Kidney tubule cell (primary cell): ENCODE data around the gene CSNK1A1.
A peak's percentile ranks its signal among the peaks of the same experiment; 100 is the strongest.
"Not testable (repeated sequence)": the region's sequence is repeated elsewhere in the genome, so short reads cannot be mapped to it uniquely, and the experiment has no call there.

Source experiments
- DNase-seq: peaks from one replicate; pipeline ENCODE4 v3.0.0-alpha.2; 2018; ENCODE audit warnings: low spot score

CSNK1A1 gene

GRCh38 chr5:149572576-149573231 is 21.5 kb upstream of the CSNK1A1 start:
- no peak for DNase-seq

DNA sequence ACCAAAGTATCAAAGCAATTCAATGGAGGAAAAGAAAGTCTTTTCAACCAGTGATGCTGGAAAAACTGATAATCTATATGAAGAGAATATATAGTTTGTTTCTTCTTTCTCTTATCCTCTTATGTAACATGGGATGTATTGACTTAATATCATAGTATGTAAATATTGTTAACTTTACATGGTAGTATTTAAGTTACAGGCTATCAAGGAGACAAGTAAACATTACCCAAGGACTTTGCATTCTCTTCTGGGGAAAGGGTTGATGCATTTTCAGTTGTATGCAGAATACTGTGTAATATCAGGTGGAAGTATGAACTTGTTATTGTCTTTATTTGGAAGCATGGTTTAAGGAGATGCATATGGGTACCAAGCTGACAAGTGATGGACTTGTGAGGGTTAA is 20.9 kb upstream of the CSNK1A1 start:
- DNase-seq, result no peak

- DNase-seq, result no peak
These were observed 16.0 kb upstream of the CSNK1A1 start for GRCh38 chr5:149567226-149567625.

DNA sequence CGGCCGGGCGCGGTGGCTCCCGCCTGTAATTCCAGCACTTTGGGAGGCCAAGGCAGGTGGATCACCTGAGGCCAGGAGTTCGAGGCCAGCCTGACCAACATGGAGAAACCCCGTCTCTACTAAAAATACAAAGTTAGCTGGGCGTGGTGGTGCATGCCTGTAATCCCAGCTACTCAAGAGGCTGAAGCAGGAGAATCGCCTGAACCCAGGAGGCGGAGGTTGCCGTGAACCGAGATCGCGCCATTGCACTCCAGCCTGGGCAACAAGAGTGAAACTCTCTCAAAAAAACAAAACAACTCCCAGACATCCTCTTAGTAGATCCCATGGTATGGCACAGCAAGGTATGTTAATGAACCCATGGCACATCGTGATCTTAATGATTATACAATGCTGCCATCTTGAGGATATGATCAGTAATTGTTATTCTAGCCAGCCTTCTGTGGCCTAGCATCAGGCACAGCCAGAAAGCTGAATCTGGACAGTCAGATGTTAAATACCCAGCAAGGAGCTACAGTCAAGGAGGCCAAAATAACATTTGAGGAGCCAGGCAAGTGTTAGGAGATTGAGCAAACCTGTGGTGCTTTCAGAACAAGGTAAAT is 13.4 kb upstream of the CSNK1A1 start:
- peak; percentile 86 for DNase-seq

GRCh38 chr5:149563466-149563865 is 12.2 kb upstream of the CSNK1A1 start:
- peak; percentile 70 for DNase-seq

- peak; percentile 96 for DNase-seq
These were observed 10.6 kb upstream of the CSNK1A1 start for GRCh38 chr5:149561848-149562247.

DNA sequence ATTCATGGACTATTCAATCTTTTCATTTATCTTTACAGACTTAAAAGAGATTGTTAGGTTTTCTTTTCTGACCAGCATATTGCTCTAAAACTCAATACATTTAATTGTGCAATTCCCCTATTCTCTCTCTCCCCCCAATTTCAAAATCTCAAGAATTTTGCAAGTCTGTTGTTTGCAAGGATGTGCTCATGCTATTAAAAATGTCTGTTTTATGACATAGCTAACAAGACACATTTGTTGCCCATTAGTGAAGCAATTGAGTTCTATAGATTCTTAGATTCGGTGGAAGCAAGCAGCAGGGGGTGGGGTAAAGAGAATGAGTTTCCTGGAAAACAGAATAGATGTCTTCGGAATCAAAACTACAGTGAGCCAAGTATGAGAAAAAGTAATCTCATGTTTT is 8.5 kb upstream of the CSNK1A1 start:
- no peak for DNase-seq

DNA sequence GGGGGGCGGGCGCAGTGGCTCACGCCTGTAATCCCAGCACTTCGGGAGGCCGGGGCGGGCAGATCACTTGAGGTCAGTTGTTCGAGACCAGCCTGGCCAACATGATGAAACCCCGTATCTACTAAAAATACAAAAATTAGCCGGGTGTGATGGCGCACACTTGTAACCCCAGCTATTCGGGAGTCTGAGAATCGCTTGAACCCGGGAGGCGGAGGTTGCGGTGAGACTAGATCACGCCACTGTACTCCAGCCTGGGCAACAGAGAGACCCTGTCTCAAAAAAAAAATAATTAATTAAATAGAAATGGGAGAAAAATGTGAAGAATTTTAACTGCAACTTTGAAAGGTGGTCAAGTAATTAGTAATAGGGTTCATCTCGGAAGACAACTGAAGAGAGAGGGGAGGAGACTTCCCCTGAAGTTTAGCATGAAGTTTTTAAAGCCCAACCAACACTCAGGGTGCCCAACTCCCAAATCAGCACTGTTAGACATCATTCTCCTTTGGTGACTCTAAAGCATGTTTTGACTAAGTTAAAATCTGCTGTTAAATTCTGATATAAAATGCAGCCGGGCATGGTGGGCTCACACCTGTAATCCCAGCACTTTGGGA is 1.4 kb upstream of the CSNK1A1 start:
- DNase-seq, result no peak

- DNase-seq, result no peak
These were observed 827 bp upstream of the CSNK1A1 start for GRCh38 chr5:149552038-149552494.

DNA sequence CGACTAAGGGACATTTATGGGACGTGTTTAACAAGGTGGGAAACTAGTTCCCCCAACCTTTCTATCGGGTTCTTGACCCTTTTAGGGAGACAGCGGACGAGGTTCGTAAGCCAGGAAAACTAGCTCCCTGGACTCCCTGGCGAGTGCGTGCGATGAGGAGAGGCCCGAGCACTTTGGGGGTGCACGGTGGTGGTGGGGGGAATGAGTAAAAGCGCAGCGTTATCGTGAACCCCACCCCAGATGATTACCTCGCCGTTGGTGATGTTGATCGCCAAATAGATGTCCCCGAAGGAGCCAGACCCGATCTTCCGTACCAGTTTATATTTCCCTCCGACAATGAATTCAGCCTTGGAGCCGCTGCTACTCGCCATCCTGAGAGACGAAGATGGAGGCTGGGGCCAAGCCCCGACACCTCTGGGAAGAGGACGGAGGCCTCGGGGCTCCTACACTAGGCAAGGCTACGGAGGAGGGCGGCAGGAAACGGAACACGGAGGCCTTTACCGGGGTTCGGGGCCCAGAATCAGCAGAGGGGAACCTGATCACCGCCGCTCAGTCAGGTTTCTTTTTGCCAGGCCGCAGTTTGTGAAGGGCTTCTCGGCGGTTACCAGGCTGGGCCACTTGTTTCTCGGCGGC is 529 bp downstream of the CSNK1A1 start:
- no peak for DNase-seq

DNA sequence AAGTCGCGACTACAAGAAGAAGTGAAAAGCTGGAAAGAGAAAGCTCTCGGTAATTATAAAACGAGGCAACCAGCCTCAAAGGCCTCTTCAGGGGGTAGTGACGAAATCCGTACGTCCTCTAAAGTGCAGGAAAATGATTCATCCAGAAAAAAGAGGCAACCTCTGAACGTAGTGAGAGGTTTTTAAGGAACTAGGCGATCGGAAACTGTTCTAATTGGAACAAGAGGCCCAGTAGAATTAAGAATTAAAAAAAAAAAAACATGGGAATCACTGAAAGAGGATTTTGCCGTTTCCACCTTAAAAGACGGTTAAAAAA is 1.0 kb downstream of the CSNK1A1 start:
- DNase-seq, result peak; percentile 66

DNA sequence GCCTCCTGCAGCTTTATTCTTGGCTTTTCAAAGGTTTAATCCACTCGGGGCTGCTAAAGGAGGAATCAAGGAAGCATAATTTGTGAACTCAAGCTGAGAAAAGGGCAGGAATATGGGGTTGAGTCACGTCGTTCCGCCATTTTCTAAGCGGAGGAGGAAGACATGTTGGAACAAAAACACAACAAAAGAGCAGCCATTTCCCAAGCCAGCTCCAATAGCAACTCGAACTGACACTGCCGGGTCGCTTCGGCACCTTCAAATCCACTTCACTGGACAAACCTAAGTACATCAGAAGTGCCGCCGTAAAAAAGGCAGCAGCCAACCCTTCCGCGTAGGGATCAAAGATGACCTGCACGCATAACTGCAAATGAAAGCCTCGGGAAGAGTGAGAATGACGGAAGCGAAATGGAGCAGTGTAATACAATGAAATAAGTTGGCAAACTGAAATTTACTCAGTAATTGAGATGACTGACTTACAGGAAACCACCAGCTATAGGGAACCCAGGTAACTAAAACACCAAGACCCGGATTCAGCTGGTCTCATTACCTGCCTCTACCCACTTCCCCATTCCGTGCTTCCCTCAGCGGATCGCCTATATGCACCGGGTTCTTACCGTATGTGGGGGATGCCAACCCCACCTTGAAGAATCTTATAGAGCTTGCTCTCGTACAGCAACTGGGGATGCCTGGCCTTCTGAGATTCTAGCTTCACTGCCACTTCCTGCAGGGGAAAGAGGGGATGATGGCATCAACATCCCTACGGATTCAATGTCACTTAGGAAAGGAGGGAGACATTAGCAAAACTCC is 1.6 kb downstream of the CSNK1A1 start:
- peak; percentile 71 for DNase-seq

GRCh38 chr5:149546974-149547373 is 4.3 kb downstream of the CSNK1A1 start:
- peak; percentile 23 for DNase-seq

- no peak for DNase-seq
These were observed 5.9 kb downstream of the CSNK1A1 start for GRCh38 chr5:149545327-149545726.

DNA sequence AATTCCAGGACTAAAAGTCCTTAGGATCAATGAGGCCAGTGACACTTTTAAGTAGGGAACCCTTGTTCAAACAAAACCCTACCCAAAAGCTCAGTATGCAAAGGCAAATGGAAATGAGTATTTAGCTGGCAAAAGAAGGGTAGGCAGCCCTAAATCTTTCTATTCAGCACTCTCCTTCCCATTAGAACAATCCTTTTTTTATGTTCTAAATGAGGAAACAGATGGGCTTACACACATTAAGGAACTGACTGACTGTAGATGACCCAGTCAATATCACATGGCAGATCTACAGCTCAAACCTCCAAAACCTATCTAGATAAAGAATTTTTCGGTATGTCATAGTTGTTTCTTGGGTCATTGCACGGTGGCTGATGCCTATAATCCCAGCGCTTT is 7.2 kb downstream of the CSNK1A1 start:
- no peak for DNase-seq

DNA sequence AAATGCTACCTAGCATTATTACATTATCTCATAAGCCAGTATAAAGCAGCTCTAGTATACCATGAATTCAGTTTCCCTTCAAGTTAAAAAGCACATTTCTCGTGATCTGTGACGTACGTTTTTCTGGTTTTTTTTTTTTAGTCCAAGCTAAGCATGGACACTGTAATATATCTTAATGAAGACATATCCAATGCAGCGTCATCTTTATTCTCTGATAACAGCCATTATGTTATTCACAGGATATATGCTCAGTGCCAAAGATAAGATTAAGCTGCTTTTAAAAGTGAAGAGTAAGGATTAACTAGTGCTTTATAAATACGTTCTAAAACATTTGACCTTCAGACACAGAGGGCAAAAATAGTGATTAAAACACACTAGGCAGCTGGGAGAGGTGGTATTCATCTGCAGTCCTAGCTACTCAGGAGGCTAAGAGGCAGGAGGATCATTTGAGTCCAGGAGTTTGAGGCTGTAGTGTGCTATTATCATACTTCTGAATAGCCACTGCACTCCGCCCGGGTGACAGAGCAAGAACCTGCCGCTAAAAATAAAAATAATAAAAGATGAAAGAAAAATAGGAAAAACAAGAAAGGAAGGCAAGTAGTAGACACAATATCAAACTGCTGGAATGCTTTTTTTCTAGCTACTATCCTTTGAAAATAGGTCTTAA is 7.7 kb downstream of the CSNK1A1 start:
- DNase-seq, result no peak

DNA sequence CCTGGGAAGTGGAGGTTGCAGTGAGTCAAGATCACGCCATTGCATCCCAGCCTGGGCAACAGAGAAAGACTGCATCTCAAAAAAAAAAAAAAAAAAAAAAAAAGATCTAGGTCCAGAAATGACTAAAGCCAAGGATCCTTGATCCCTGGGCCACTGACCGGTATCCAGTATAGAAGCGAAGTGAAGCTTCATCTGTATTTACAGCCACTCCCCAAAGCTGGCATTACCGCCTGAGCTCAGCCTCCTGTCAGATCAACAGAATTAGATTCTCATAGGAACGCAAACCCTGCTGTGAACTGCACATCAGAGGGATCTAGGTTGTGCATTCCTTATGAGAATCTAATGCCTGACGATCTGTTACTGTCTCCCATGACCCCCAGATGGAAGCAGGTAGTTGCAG is 9.3 kb downstream of the CSNK1A1 start:
- DNase-seq, result no peak

DNA sequence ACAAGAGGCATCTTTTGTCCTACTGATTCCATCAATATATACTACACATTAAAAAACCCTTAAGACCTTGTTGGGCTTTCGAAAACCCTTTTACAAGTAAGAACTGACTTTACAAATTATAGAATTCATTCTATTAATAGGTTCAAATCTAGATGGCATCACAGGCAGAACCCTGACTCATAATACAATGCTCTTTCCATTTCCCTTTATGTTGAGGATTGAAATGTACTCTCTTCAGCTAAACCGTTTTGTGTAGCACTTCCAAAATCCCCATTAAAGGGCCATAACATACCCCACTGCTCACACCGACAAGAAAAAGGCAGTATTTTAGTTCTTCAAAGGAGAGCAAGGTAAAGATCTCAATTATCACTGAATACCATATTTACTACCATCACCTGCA is 11.2 kb downstream of the CSNK1A1 start:
- no peak for DNase-seq

- no peak for DNase-seq
These were observed 13.8 kb downstream of the CSNK1A1 start for GRCh38 chr5:149537374-149537975.

DNA sequence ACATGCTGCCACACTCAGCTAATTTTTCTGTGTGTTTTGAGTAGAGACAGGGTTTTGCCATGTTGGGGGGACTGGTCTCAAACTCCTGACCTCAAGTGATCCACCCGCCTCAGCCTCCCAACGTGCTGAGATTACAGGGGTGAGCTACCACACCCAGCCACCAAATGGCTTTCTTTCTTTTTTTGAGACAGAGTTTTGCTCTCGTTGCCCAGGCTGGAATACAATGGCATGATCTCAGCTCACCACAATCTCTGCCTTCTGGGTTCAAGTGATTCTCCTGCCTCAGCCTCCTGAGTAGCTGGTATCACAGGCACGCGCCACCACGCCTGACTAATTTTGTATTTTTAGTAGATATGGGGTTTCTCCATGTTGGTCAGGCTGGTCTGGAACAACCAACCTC is 15.5 kb downstream of the CSNK1A1 start:
- not testable (repeated sequence) for DNase-seq

DNA sequence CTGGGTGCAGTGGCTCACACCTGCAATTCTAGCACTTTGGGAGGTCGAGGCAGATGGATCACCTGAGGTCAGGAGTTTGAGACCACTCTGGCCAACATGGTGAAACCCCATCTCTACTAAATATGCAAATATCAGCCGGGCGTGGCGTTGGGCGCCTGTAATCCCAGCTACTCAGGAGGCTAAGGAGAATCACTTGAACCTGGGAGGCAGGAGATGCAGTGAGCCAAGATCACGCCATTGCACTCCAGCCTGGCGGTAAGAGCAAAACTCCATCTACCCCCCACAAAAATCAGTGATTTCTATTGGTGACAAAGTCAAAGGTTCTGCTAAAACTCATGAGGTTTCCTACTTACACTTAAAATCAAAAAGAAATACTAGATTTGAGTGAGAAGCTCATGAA is 18.8 kb downstream of the CSNK1A1 start:
- no peak for DNase-seq

- DNase-seq, result no peak
These were observed 21.8 kb downstream of the CSNK1A1 start for GRCh38 chr5:149529463-149529862.
